ENCODE data around the gene HIP1R.

The HIP1R gene

GRCh38 chr12:122909442-122910288, 74.4 kb downstream of the HIP1R start:
- Histone ChIP-seq H3K4me3 (ENCODE audit: low read length in 2 of 2) (no peak overlapping the region), H3K9me3 (ENCODE audit: control insufficient read depth in 2 of 2, low read length in 2 of 2) (no peaks in the 10 kb centered on the region), H3K4me1 (ENCODE audit: control insufficient read depth in 2 of 2, insufficient read depth in 2 of 2, low read length in 2 of 2) (peaks cover 10 to 21% of the 10 kb centered on the region in 2 donors), H3K9ac (ENCODE audit: low read depth in 1 of 2, low read length in 2 of 2) (no peak overlapping the region), H3K36me3 (ENCODE audit: control insufficient read depth in 2 of 2, insufficient read depth in 2 of 2, low read length in 2 of 2) (no peaks in the 10 kb centered on the region), H3K27me3 (ENCODE audit: control insufficient read depth in 2 of 2, insufficient read depth in 2 of 2, low read length in 2 of 2) (no peaks in the 10 kb centered on the region), H3K27ac (ENCODE audit: low read depth in 2 of 2, low read length in 2 of 2) (peak overlapping the region; percentile 46 to 75)

Measured in mucosa of rectum (tissue), 2 donors.